GM21515 (cell line): ENCODE measurements around the gene RBM7.

ENCODE experiments used
- ATAC-seq: cut with Tn5 transposase; IDR thresholded peaks from one replicate; pipeline ENCODE4 v1.9.1; 2021; ENCODE audit not compliant: unreplicated experiment

The RBM7 gene

GRCh38 chr11:114400216-114400914, at the start of gene RBM7, which contains the start of gene C11orf71:
TSS of gene RBM7 (plus strand) at chr11:114400666. CDS start at chr11:114400672, 6 bp downstream.
TSS of gene C11orf71 (minus strand) at chr11:114400511. CDS start at chr11:114400331, 180 bp downstream.
- peak; percentile 92 for ATAC-seq

GRCh38 chr11:114353443-114353842, 47.0 kb upstream of the RBM7 start:
- ATAC-seq = no peak

- ATAC-seq = no peak
Measured at GRCh38 chr11:114354076-114354475, 46.4 kb upstream of the RBM7 start.

- no peak for ATAC-seq
Measured at GRCh38 chr11:114358716-114359115, 41.8 kb upstream of the RBM7 start.

GRCh38 chr11:114359342-114359741, 41.1 kb upstream of the RBM7 start:
- no peak for ATAC-seq

- ATAC-seq = no peak
Measured at GRCh38 chr11:114362326-114362725, 38.1 kb upstream of the RBM7 start.

GRCh38 chr11:114362958-114363357, 37.5 kb upstream of the RBM7 start:
- no peak for ATAC-seq

- no peak for ATAC-seq
Measured at GRCh38 chr11:114366331-114367243, 33.9 kb upstream of the RBM7 start.

- ATAC-seq = no peak
Measured at GRCh38 chr11:114367244-114367957, 33.1 kb upstream of the RBM7 start.

- ATAC-seq = no peak
Measured at GRCh38 chr11:114368918-114369680, 31.4 kb upstream of the RBM7 start.

- ATAC-seq = no peak
Measured at GRCh38 chr11:114375052-114375451, 25.4 kb upstream of the RBM7 start.

- no peak for ATAC-seq
Measured at GRCh38 chr11:114377612-114378267, 22.7 kb upstream of the RBM7 start.

- no peak for ATAC-seq
Measured at GRCh38 chr11:114379394-114380069, 20.9 kb upstream of the RBM7 start.

GRCh38 chr11:114382509-114382908, 18.0 kb upstream of the RBM7 start:
- ATAC-seq = no peak

- no peak for ATAC-seq
Measured at GRCh38 chr11:114384487-114384886, 16.0 kb upstream of the RBM7 start.

GRCh38 chr11:114386131-114386530, 14.3 kb upstream of the RBM7 start:
- ATAC-seq = no peak

- no peak for ATAC-seq
Measured at GRCh38 chr11:114386545-114386944, 13.9 kb upstream of the RBM7 start.

GRCh38 chr11:114392735-114393667, 7.5 kb upstream of the RBM7 start:
- no peak for ATAC-seq
